ENCODE measurements around the gene HIPK2.

Gene HIPK2

DNA sequence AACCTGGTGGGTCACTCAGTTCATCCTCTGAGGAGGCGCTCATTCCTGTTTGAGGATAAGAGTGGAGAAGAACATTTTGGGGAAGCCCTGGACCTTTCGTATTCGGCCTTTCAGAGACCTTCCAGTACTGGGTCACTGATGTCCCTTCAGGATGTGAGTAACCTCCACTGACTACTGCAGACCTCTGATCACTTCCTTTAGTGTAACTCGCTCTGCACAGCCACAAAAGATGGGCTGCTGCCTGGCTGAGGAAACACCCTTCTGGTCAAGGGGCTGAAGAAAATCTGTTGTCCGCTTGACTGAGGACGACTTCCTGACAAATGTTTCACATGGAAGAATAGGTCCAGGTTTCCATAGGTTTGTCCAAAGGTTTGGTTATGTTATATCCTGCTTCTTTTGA, 35.4 kb upstream of the HIPK2 start:
- H3F3A ChIP-seq (ENCODE audit: low read depth), result no peaks in the 10 kb centered on the region
- no peak overlapping the region for H3K4me2 ChIP-seq (ENCODE audit: low read depth, low read length, poor library complexity, severe bottlenecking)
- H3K9me2 ChIP-seq (replicated peaks; ENCODE audit: low read depth, low read length), result no peaks in the 10 kb centered on the region
- no peak overlapping the region for H3K4me3 ChIP-seq (ENCODE audit: low read length, poor library complexity, severe bottlenecking)
- no peaks in the 10 kb centered on the region for H3K9me3 ChIP-seq (ENCODE audit: insufficient read depth, low read depth, low read length)
- no peaks in the 10 kb centered on the region for H3K27me3 ChIP-seq (ENCODE audit: insufficient read depth, low read length, poor library complexity, severe bottlenecking)
- no peaks in the 10 kb centered on the region for H3K36me3 ChIP-seq (ENCODE audit: insufficient read depth, low read length)
- H4K20me1 ChIP-seq (ENCODE audit: insufficient read depth, low read length, poor library complexity, severe bottlenecking), result no peaks in the 10 kb centered on the region
- H3K4me1 ChIP-seq (ENCODE audit: insufficient read depth, low read length, poor library complexity, severe bottlenecking), result peaks cover 19% of the 10 kb centered on the region
- H3K9ac ChIP-seq (ENCODE audit: low read depth, low read length, poor library complexity, severe bottlenecking), result no peak overlapping the region
- H3K79me2 ChIP-seq (ENCODE audit: insufficient read depth, low read length), result no peaks in the 10 kb centered on the region
- no peak overlapping the region for H2AFZ ChIP-seq (ENCODE audit: low read length)
- TF ChIP-seq EZH2phosphoT487 (IDR thresholded peaks at IDR 0.05; ENCODE audit: borderline replicate concordance), result no peak
- TF ChIP-seq, protein P1, sequence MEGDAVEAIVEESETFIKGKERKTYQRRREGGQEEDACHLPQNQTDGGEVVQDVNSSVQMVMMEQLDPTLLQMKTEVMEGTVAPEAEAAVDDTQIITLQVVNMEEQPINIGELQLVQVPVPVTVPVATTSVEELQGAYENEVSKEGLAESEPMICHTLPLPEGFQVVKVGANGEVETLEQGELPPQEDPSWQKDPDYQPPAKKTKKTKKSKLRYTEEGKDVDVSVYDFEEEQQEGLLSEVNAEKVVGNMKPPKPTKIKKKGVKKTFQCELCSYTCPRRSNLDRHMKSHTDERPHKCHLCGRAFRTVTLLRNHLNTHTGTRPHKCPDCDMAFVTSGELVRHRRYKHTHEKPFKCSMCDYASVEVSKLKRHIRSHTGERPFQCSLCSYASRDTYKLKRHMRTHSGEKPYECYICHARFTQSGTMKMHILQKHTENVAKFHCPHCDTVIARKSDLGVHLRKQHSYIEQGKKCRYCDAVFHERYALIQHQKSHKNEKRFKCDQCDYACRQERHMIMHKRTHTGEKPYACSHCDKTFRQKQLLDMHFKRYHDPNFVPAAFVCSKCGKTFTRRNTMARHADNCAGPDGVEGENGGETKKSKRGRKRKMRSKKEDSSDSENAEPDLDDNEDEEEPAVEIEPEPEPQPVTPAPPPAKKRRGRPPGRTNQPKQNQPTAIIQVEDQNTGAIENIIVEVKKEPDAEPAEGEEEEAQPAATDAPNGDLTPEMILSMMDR (conservative IDR thresholded peaks at IDR 0.05; ENCODE audit: low read length), result no peak

DNA sequence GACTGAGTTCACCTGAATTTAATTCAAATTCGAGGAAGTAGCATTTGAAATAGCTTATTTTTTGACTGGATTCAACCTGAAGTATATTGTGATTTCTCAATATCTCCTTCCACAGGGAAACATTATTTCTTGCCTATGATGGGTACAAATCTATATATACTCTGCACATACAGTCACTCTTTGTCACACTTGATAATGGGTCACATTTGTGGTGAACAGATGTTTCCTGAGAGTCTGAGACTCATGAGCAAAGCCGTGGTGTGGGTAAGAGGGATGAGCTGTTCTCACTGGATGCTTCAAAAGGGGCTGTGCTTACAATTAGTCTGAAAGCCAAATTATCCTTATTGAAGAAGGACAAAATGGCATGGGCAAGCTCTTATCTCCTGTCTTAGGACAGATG, 33.3 kb upstream of the HIPK2 start:
- Histone ChIP-seq H3K9me3 (ENCODE audit: insufficient read depth, low read depth, low read length) (no peaks in the 10 kb centered on the region), H3K4me3 (ENCODE audit: low read length, poor library complexity, severe bottlenecking) (no peak overlapping the region), H3K9me2 (replicated peaks; ENCODE audit: low read depth, low read length) (no peaks in the 10 kb centered on the region), H3K4me1 (ENCODE audit: insufficient read depth, low read length, poor library complexity, severe bottlenecking) (peaks cover 19% of the 10 kb centered on the region), H3K4me2 (ENCODE audit: low read depth, low read length, poor library complexity, severe bottlenecking) (peak overlapping the region; percentile 37), H3K36me3 (ENCODE audit: insufficient read depth, low read length) (no peaks in the 10 kb centered on the region), H4K20me1 (ENCODE audit: insufficient read depth, low read length, poor library complexity, severe bottlenecking) (no peaks in the 10 kb centered on the region), H2AFZ (ENCODE audit: low read length) (no peak overlapping the region), H3K27me3 (ENCODE audit: insufficient read depth, low read length, poor library complexity, severe bottlenecking) (no peaks in the 10 kb centered on the region), H3K79me2 (ENCODE audit: insufficient read depth, low read length) (no peaks in the 10 kb centered on the region), H3F3A (ENCODE audit: low read depth) (no peaks in the 10 kb centered on the region), H3K9ac (ENCODE audit: low read depth, low read length, poor library complexity, severe bottlenecking) (no peak overlapping the region)
- TF ChIP-seq EZH2phosphoT487 (IDR thresholded peaks at IDR 0.05; ENCODE audit: borderline replicate concordance), result no peak
- TF ChIP-seq, protein P1 (conservative IDR thresholded peaks at IDR 0.05; ENCODE audit: low read length), result no peak

DNA sequence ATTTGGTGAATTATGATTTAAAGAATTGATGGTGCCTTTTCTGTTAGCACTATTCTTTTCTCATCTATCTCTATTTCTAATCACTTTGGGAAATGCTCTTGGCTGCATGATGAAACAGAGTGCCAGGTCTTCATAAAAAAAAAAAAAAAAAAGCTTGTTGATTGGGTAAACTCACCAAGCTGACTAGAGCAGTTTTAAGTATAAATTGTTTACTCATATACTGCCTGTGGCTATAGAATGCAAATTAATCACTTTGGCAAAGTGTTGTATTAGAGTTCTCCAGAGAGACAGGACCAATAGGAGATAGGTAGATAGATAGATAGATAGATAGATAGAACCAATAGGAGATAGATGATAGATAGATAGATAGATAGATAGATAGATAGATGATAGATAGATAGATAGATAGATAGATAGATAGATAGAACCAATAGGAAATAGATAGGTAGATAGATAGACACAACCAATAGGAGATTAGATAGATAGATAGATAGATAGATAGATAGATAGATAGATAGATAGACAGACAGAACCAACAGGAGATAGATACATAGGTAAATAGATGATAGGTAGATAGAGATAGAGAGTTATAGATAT, 31.1 kb upstream of the HIPK2 start:
- H3K4me2 ChIP-seq (ENCODE audit: low read depth, low read length, poor library complexity, severe bottlenecking), result no peak overlapping the region
- H4K20me1 ChIP-seq (ENCODE audit: insufficient read depth, low read length, poor library complexity, severe bottlenecking), result no peaks in the 10 kb centered on the region
- no peaks in the 10 kb centered on the region for H3K79me2 ChIP-seq (ENCODE audit: insufficient read depth, low read length)

More for the DNA sequence above, 31.1 kb upstream of the HIPK2 start:
- H3K4me1 ChIP-seq (ENCODE audit: insufficient read depth, low read length, poor library complexity, severe bottlenecking), result peaks cover 19% of the 10 kb centered on the region
- H3K36me3 ChIP-seq (ENCODE audit: insufficient read depth, low read length), result no peaks in the 10 kb centered on the region
- TF ChIP-seq EZH2phosphoT487 (IDR thresholded peaks at IDR 0.05; ENCODE audit: borderline replicate concordance), result no peak
- TF ChIP-seq, protein P1 (conservative IDR thresholded peaks at IDR 0.05; ENCODE audit: low read length), result no peak
- no peaks in the 10 kb centered on the region for H3F3A ChIP-seq (ENCODE audit: low read depth)
- no peak overlapping the region for H3K4me3 ChIP-seq (ENCODE audit: low read length, poor library complexity, severe bottlenecking)
- H3K9me3 ChIP-seq (ENCODE audit: insufficient read depth, low read depth, low read length), result no peaks in the 10 kb centered on the region; the same call in 1 of the 2 replicates
- H3K9me2 ChIP-seq (replicated peaks; ENCODE audit: low read depth, low read length), result no peaks in the 10 kb centered on the region
- H3K27me3 ChIP-seq (ENCODE audit: insufficient read depth, low read length, poor library complexity, severe bottlenecking), result no peaks in the 10 kb centered on the region
- no peak overlapping the region for H2AFZ ChIP-seq (ENCODE audit: low read length)
- no peak overlapping the region for H3K9ac ChIP-seq (ENCODE audit: low read depth, low read length, poor library complexity, severe bottlenecking)
